ENCODE results near the gene PLXNA4. TPM values are rescaled to one million over a fixed set of nuclear protein-coding genes. Genes with fewer than 3 reads are reported as not detected.

Gene PLXNA4
- polyA plus RNA-seq, 1 donor (not counting 4 experiments of a cell fraction or from before 2014, with no cell fraction given), result 0.01 TPM

- H3K27ac ChIP-seq (ENCODE audit: control insufficient read depth, insufficient read depth, low read length), result no peak overlapping the region
- H3K9ac ChIP-seq (ENCODE audit: control insufficient read depth, extremely low read depth, insufficient read depth, low read length), result no peak overlapping the region
- H3K79me2 ChIP-seq (ENCODE audit: control insufficient read depth, insufficient read depth, low read length), result no peaks in the 10 kb centered on the region
- FAIRE-seq (no peak), DNase-seq (ENCODE audit: low read depth, low spot score) (no peak)
- dilution Hi-C loops (cut with MboI; ENCODE audit: extremely low pct_ligation_motif_present, low sequenced_read_pairs), result no loop called here
- TF ChIP-seq EZH2 (IDR thresholded peaks at IDR 0.05; ENCODE audit: low read length) (no peak), CTCF (optimal IDR thresholded peaks at IDR 0.05 in 1 of 3, IDR thresholded peaks at IDR 0.05 in 1 of 3, conservative IDR thresholded peaks at IDR 0.05 in 1 of 3; ENCODE audit: extremely low read depth in 1 of 3, insufficient read depth in 2 of 3, low read length in 3 of 3) (no peak)
- no peaks in the 10 kb centered on the region for H3K9me1 ChIP-seq (ENCODE audit: control insufficient read depth, extremely low read depth, insufficient read depth, low read length)
- peaks cover 4% of the 10 kb centered on the region for H3K27me3 ChIP-seq (ENCODE audit: control insufficient read depth, extremely low read depth, insufficient read depth, low read length)
- no peaks in the 10 kb centered on the region for H3K9me3 ChIP-seq (ENCODE audit: control insufficient read depth, low read depth, low read length)
- no peak overlapping the region for H3K4me3 ChIP-seq (ENCODE audit: control insufficient read depth in 2 of 3, extremely low read depth in 1 of 3, insufficient read depth in 2 of 3, low read depth in 1 of 3, low read length in 3 of 3)
- H3K4me2 ChIP-seq (ENCODE audit: control insufficient read depth, extremely low read depth, insufficient read depth, low read depth, low read length), result no peak overlapping the region
- H2AFZ ChIP-seq (ENCODE audit: control insufficient read depth, low read length), result no peak overlapping the region
- H4K20me1 ChIP-seq (ENCODE audit: control insufficient read depth, extremely low read depth, insufficient read depth, low read length), result no peaks in the 10 kb centered on the region
- no peaks in the 10 kb centered on the region for H3K4me1 ChIP-seq (ENCODE audit: control insufficient read depth, extremely low read depth, insufficient read depth, low read length)
- no peaks in the 10 kb centered on the region for H3K36me3 ChIP-seq (ENCODE audit: control insufficient read depth in 2 of 2, extremely low read depth in 1 of 2, insufficient read depth in 2 of 2, low read length in 2 of 2)
Measured at GRCh38 chr7:132203021-132203420, 373.2 kb downstream of the PLXNA4 start.

GRCh38 chr7:132202541-132202940, 373.7 kb downstream of the PLXNA4 start:
- H3K27me3 ChIP-seq (ENCODE audit: control insufficient read depth, extremely low read depth, insufficient read depth, low read length), result peaks cover 9% of the 10 kb centered on the region

More at GRCh38 chr7:132202541-132202940, 373.7 kb downstream of the PLXNA4 start:
- dilution Hi-C loops (cut with MboI; ENCODE audit: extremely low pct_ligation_motif_present, low sequenced_read_pairs), result no loop called here
- no peak overlapping the region for H2AFZ ChIP-seq (ENCODE audit: control insufficient read depth, low read length)
- TF ChIP-seq CTCF (optimal IDR thresholded peaks at IDR 0.05 in 1 of 3, IDR thresholded peaks at IDR 0.05 in 1 of 3, conservative IDR thresholded peaks at IDR 0.05 in 1 of 3; ENCODE audit: extremely low read depth in 1 of 3, insufficient read depth in 2 of 3, low read length in 3 of 3) (no peak), EZH2 (IDR thresholded peaks at IDR 0.05; ENCODE audit: low read length) (no peak)
- no peaks in the 10 kb centered on the region for H3K79me2 ChIP-seq (ENCODE audit: control insufficient read depth, insufficient read depth, low read length)
- H3K36me3 ChIP-seq (ENCODE audit: control insufficient read depth in 2 of 2, extremely low read depth in 1 of 2, insufficient read depth in 2 of 2, low read length in 2 of 2), result no peaks in the 10 kb centered on the region
- H3K27ac ChIP-seq (ENCODE audit: control insufficient read depth, insufficient read depth, low read length), result no peak overlapping the region
- H3K4me2 ChIP-seq (ENCODE audit: control insufficient read depth, extremely low read depth, insufficient read depth, low read depth, low read length), result no peak overlapping the region
- no peaks in the 10 kb centered on the region for H3K9me3 ChIP-seq (ENCODE audit: control insufficient read depth, low read depth, low read length)
- H3K4me3 ChIP-seq (ENCODE audit: control insufficient read depth in 2 of 3, extremely low read depth in 1 of 3, insufficient read depth in 2 of 3, low read depth in 1 of 3, low read length in 3 of 3), result no peak overlapping the region
- FAIRE-seq (no peak), DNase-seq (ENCODE audit: low read depth, low spot score) (no peak)
- no peaks in the 10 kb centered on the region for H3K9me1 ChIP-seq (ENCODE audit: control insufficient read depth, extremely low read depth, insufficient read depth, low read length)
- H4K20me1 ChIP-seq (ENCODE audit: control insufficient read depth, extremely low read depth, insufficient read depth, low read length), result no peaks in the 10 kb centered on the region
- no peaks in the 10 kb centered on the region for H3K4me1 ChIP-seq (ENCODE audit: control insufficient read depth, extremely low read depth, insufficient read depth, low read length)
- no peak overlapping the region for H3K9ac ChIP-seq (ENCODE audit: control insufficient read depth, extremely low read depth, insufficient read depth, low read length)

Data from keratinocyte (primary cell).